Pancreas (tissue), 10 donors: ENCODE data around the gene CHRNA1. TPM values are rescaled to one million over a fixed set of nuclear protein-coding genes. Genes with fewer than 3 reads are reported as not detected.

ENCODE experiments used
- ATAC-seq, 4 donors: fragments of 200-7000 bp; cut with Tn5 transposase; one replicate each; pipeline versions ENCODE4 v1.8.0 to v1.9.1; 2020; ENCODE audit warnings: mild to moderate bottlenecking in 4 of 4, moderate library complexity in 4 of 4
- DNase-seq, 6 donors: peaks; one replicate each; pipeline ENCODE4 v3.0.0-alpha.2; 2020
- FAIRE-seq: peaks from 2 replicates; lab custom pipeline; 2012; peaks lifted over from hg19 to GRCh38; lab: Jason Lieb, UNC
- H3K27ac ChIP-seq, 4 donors: fragments of 200-600 bp; sonication (generic); 1 replicate in 3 of 4; 2 replicates in 1 of 4; pipeline versions ENCODE4 v1.5.0 to v1.8.0; 2020
- H3K27me3 ChIP-seq, 4 donors: fragments of 200-600 bp; one replicate each; pipeline ENCODE4 v1.8.0; 2021
- H3K36me3 ChIP-seq, 3 donors: fragments of 200-600 bp; sonication (generic) in 1 of 3; one replicate each; pipeline versions ENCODE4 v1.5.0 to v1.8.0; 2020 to 2021
- H3K4me1 ChIP-seq, 3 donors: fragments of 200-600 bp; one replicate each; pipeline ENCODE4 v1.8.0; 2021
- H3K4me3 ChIP-seq, 4 donors: fragments of 200-600 bp; sonication (generic) in 2 of 4; one replicate each; pipeline versions ENCODE4 v1.5.0 to v1.8.0; 2020 to 2021
- H3K9me3 ChIP-seq, 4 donors: fragments of 200-600 bp; one replicate each; pipeline ENCODE4 v1.8.0; 2021
- WGBS, 2 donors: extraction: QIAGEN DNeasy Blood & Tissue Kit; methylation state at CpG; one replicate each; pipeline ENCODE4 v1.1.7; 2013; 5-methylcytosine and 5-hydroxymethylcytosine counted together
- intact Hi-C, 3 donors: fragments of 100-400 bp; cut with DNase I; formaldehyde crosslinking; loops; one replicate each; pipeline versions ENCODE4 v1.11.1 to v1.14.2; 2022
- polyA plus RNA-seq, 2 donors: library from polyadenylated mRNA; stranded (reverse); fragments of 200-250 nt; gene quantifications; one replicate each; pipeline ENCODE4 v1.2.3, GENCODE V29; 2013
- total RNA-seq, 6 donors: library from RNA; stranded (reverse); fragmentation: NEBNext Ultra II Directional in 4 of 6; extraction: Animal tissue kit (Norgen Biotek cat#: 25700) in 4 of 6; gene quantifications; one replicate each; pipeline versions ENCODE4 v1.2.1 to v1.2.4, GENCODE V29; 2021 to 2023
- TF ChIP-seq, protein P1 (sequence below), 4 donors: fragments of 200-600 bp; sonication (generic) in 3 of 4; IDR thresholded peaks; one replicate each; pipeline versions ENCODE4 v1.5.0 to v1.8.0; 2021; ENCODE audit warnings: antibody characterized with exemption in 4 of 4
- donor health status: healthy with polysubstance abuse.
- donor health status: DM: no; HTN: no; CAD: no; lungs with moderate emphysema.
- donor health status: DM: no; HTN: no; CAD: no.
- donor health status: control.
- donor health status: control.
- donor health status: Bipolar disorder and iron deficiency.
- donor health status: DM: yes; HTN: yes; CAD: no.
- donor health status: DM: no; HTN: no; CAD: no.
- donor health status: DM: no; HTN: no; CAD: no.
- donor health status: DM: yes; HTN: yes; CAD: no.

CHRNA1 gene
- total and polyA plus RNA-seq, 8 donors, result 0.12 to 0.14 (median 0.14) TPM; not detected in 5

- no peaks in the 10 kb centered on the region for H3K4me1 ChIP-seq
- ATAC-seq, result no peak
- H3K27me3 ChIP-seq, result no peaks in the 10 kb centered on the region
- intact Hi-C loops, result no loop called here
- no peaks in the 10 kb centered on the region for H3K36me3 ChIP-seq
- TF ChIP-seq, protein P1, sequence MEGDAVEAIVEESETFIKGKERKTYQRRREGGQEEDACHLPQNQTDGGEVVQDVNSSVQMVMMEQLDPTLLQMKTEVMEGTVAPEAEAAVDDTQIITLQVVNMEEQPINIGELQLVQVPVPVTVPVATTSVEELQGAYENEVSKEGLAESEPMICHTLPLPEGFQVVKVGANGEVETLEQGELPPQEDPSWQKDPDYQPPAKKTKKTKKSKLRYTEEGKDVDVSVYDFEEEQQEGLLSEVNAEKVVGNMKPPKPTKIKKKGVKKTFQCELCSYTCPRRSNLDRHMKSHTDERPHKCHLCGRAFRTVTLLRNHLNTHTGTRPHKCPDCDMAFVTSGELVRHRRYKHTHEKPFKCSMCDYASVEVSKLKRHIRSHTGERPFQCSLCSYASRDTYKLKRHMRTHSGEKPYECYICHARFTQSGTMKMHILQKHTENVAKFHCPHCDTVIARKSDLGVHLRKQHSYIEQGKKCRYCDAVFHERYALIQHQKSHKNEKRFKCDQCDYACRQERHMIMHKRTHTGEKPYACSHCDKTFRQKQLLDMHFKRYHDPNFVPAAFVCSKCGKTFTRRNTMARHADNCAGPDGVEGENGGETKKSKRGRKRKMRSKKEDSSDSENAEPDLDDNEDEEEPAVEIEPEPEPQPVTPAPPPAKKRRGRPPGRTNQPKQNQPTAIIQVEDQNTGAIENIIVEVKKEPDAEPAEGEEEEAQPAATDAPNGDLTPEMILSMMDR (IDR thresholded peaks at IDR 0.05), result no peak
- H3K27ac ChIP-seq, result no peak overlapping the region
- no peak overlapping the region for H3K4me3 ChIP-seq
- DNase-seq, result no peak
- WGBS, 2 donors, result 66 to 67% methylated on average over 4 of the region's 4 CpGs
- FAIRE-seq, result no peak
- H3K9me3 ChIP-seq, result no peaks in the 10 kb centered on the region
Observed at GRCh38 chr2:174765576-174765975, 1.3 kb upstream of the CHRNA1 start.

DNA sequence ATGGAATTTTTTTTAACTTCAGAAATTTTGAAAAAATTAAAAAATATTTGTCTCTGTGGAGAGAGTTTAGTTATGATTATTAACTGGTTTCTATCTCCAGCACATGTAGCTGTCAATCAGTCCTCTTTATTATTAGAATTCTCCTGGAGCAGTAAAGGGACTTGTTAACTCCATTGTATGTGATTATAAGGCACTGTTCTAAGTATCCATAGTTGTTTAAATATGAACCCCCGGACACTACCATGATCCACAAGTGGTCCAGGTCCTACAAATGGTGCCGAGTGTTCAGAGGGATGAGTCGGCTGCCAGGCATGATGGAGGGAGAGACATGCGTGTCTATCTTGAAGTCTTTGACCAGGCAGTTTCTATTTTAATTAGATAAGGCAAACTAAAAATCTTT, 492 bp downstream of the CHRNA1 start:
- intact Hi-C loops, result loop anchor here in 1 of 3 donors (5.0 kb wide), 1 partner anchor 224 kb away; no protein-coding TSS in a partner anchor
- no peak overlapping the region for H3K4me3 ChIP-seq
- WGBS, 2 donors, result 88 to 96% methylated on average over 4 of the region's 4 CpGs
- no peaks in the 10 kb centered on the region for H3K27me3 ChIP-seq
- no peaks in the 10 kb centered on the region for H3K9me3 ChIP-seq
- FAIRE-seq (no peak), ATAC-seq (no peak), DNase-seq (no peak)
- no peaks in the 10 kb centered on the region for H3K36me3 ChIP-seq
- H3K27ac ChIP-seq, result no peak overlapping the region
- no peaks in the 10 kb centered on the region for H3K4me1 ChIP-seq
- TF ChIP-seq, protein P1 (IDR thresholded peaks at IDR 0.05), result no peak

GRCh38 chr2:174762464-174762863, 1.8 kb downstream of the CHRNA1 start:
- TF ChIP-seq, protein P1 (IDR thresholded peaks at IDR 0.05), result no peak
- DNase-seq (no peak), FAIRE-seq (no peak), ATAC-seq (no peak)
- H3K4me1 ChIP-seq, result no peaks in the 10 kb centered on the region
- H3K27me3 ChIP-seq, result peaks cover 0 to 2% (median 0%) of the 10 kb centered on the region in 4 donors
- H3K9me3 ChIP-seq, result no peaks in the 10 kb centered on the region
- H3K36me3 ChIP-seq, result no peaks in the 10 kb centered on the region
- no peak overlapping the region for H3K4me3 ChIP-seq
- intact Hi-C loops, result loop anchor here in 1 of 3 donors (5.0 kb wide), 1 partner anchor 225 kb away; no protein-coding TSS in a partner anchor
- no peak overlapping the region for H3K27ac ChIP-seq
- WGBS, 2 donors, result 50 to 58% methylated on average over 5 of the region's 5 CpGs

DNA sequence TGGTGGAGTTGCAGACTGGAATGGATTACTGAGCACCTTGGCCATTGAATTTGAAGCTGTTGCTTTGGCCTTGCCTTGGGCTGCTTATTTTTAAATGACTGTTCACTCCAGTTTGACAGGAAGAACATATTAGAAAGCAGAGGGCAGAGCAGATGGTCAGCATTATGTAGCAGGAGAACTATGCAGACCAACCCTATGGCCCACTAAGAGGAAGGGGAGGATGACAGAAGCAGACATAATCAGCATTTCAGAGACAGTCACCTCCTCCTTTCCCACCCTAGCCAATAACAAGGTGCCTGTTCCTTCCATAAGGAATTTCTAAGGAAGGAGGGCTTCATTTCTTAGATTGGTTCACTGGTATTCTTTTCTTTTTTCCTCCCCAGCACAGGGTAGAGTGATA, 2.4 kb downstream of the CHRNA1 start:
- ATAC-seq (no peak), DNase-seq (no peak), FAIRE-seq (no peak)
- peaks cover 0 to 2% (median 0%) of the 10 kb centered on the region in 4 donors for H3K27me3 ChIP-seq
- TF ChIP-seq, protein P1 (IDR thresholded peaks at IDR 0.05), result no peak
- H3K27ac ChIP-seq, result no peak overlapping the region
- intact Hi-C loops, result loop anchor here in 1 of 3 donors (5.0 kb wide), 1 partner anchor 225 kb away; no protein-coding TSS in a partner anchor
- H3K36me3 ChIP-seq, result no peaks in the 10 kb centered on the region
- H3K9me3 ChIP-seq, result no peaks in the 10 kb centered on the region
- H3K4me1 ChIP-seq, result no peaks in the 10 kb centered on the region
- H3K4me3 ChIP-seq, result no peak overlapping the region

DNA sequence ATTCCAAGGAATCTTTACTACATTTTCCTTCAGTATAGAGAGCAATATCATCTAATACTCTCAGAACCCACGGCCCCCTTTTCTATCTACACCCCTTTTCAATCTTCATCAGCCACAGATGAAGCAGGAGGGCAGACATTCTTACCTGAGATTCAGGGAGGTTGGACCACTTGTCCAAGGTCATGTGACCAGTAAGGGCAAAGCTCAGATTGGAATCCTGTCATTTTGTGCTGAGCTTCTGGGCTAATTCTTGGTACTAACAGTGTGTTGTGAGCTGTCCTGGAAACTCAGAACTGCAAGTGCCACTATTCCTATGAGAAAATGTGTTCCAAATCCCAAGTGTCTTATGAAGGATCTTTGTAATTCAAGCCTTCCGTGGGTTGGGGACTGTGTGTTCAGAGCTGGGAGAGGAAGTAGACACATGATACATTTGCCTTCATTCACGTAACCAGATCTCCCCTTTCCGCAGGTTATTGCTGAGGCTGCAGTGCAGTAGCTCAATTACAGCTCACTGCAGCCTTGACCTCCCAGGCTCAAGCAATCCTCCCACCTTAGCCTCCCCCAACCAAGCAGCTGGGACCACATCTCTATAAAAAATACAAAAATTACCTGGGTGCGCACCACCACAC, 3.3 kb downstream of the CHRNA1 start:
- Histone ChIP-seq H3K36me3 (no peaks in the 10 kb centered on the region), H3K27me3 (peaks cover 0 to 2% (median 0%) of the 10 kb centered on the region in 4 donors), H3K4me3 (no peak overlapping the region), H3K27ac (no peak overlapping the region), H3K9me3 (no peaks in the 10 kb centered on the region), H3K4me1 (no peaks in the 10 kb centered on the region)
- intact Hi-C loops, result loop anchor here in 1 of 3 donors (5.0 kb wide), 1 partner anchor 226 kb away; no protein-coding TSS in a partner anchor
- WGBS, 2 donors, result 80 to 86% methylated on average over 5 of the region's 5 CpGs
- DNase-seq (no peak), FAIRE-seq (no peak), ATAC-seq (no peak)
- TF ChIP-seq, protein P1 (IDR thresholded peaks at IDR 0.05), result no peak
